Vagina (tissue), 2 donors: ENCODE data around the gene SYT15B. TPM values are rescaled to one million over a fixed set of nuclear protein-coding genes. Genes with fewer than 3 reads are reported as not detected.
"Not testable (repeated sequence)": the region's sequence is repeated elsewhere in the genome, so short reads cannot be mapped to it uniquely, and the experiment has no call there.

Experiments
- DNase-seq, 2 donors: peaks; one replicate each; pipeline ENCODE4 v3.0.0-alpha.2; 2017; ENCODE audit errors: extremely low spot score in 2 of 2
- H3K27ac ChIP-seq: fragments of 200-600 bp; sonication (generic); one replicate; pipeline ENCODE4 v1.5.1; 2019
- H3K27me3 ChIP-seq: fragments of 200-600 bp; sonication (generic); one replicate; pipeline ENCODE4 v1.5.1; 2019
- H3K36me3 ChIP-seq, 2 donors: fragments of 200-600 bp; sonication (generic); one replicate each; pipeline ENCODE4 v1.5.1; 2017 to 2019
- H3K4me1 ChIP-seq: fragments of 200-600 bp; sonication (generic); one replicate; pipeline ENCODE4 v1.5.1; 2019
- H3K4me3 ChIP-seq, 2 donors: fragments of 200-600 bp; sonication (generic); 1 replicate in 1 of 2; 2 replicates in 1 of 2; pipeline ENCODE4 v1.5.1; 2016 to 2019
- H3K9me3 ChIP-seq: fragments of 200-600 bp; sonication (generic); one replicate; pipeline ENCODE4 v1.5.1; 2019
- intact Hi-C: fragments of 100-400 bp; cut with DNase I; formaldehyde crosslinking; loops from one replicate; pipeline ENCODE4 v1.15.1; 2023
- total RNA-seq: library from RNA; depleted of rRNA; stranded (reverse); fragments of >200 nt; gene quantifications from one replicate; pipeline ENCODE4 v1.2.3, GENCODE V29; 2016

SYT15B gene
- 17.9 TPM for total RNA-seq

DNA sequence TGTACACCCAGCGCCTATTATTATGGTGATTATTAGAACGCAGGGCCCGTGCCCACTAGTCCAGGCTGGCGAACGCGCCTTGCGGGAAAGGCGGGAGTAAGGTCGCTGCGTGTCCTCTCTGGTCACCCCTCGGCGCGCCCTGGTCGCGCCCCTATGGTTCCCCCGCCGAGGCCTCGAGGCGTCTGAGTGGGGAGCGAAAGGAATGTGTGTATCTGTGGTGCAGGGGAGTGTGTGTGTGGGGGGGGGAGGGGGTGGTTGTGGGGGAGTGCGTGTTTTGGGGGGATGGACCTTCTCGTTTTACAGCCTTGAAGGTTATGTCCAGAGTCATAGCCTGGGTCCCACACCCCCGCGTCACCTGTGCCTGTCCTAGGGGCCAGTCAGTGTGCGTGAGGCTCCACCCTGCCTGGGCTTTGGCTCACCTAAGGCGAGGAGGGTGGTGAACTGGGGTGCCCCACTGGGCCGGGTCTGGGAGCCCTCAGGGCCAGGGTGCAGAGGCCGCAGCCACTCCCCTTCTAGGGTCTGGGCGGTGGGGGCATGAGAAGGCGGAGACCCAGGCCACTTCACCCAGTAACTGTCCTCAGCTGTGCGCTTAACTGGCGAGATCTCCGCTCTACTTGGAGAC lies at the start of gene SYT15B:
TSS of gene SYT15B (minus strand) at position 39 of the 622 bp plus-strand sequence. CDS start 952 bp downstream, outside the sequence.
- H3K27me3 ChIP-seq, H3K4me1 ChIP-seq, intact Hi-C loops, H3K27ac ChIP-seq, H3K9me3 ChIP-seq, H3K36me3 ChIP-seq: not testable (repeated sequence)
- H3K4me3 ChIP-seq = peak within 1 kb of the TSS in 1 of 2 donors; percentile 11
- peak in 1 of 2 donors; percentile 18 for DNase-seq

DNA sequence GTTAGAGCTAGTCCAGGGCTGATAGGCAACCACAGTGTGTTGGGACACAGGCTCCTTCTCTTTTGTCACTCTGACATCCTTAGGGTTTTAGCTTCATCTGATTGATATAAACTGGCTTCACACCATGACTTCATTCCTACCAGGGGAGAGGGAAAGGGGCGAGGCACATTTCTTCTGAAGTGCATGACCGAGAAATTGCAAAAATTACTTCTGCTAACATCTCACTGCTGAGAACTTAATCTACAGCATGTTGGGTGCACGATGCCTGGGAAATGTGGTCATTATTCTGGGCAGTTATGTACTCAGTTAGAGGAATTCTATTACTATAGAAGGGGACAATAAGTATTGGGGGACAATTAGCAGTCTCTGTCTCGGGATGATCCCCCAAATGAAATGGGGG lies 16.2 kb upstream of the SYT15B start:
- H3K27me3 ChIP-seq, DNase-seq, intact Hi-C loops, H3K4me3 ChIP-seq, H3K27ac ChIP-seq, H3K4me1 ChIP-seq, H3K36me3 ChIP-seq, H3K9me3 ChIP-seq: not testable (repeated sequence)

DNA sequence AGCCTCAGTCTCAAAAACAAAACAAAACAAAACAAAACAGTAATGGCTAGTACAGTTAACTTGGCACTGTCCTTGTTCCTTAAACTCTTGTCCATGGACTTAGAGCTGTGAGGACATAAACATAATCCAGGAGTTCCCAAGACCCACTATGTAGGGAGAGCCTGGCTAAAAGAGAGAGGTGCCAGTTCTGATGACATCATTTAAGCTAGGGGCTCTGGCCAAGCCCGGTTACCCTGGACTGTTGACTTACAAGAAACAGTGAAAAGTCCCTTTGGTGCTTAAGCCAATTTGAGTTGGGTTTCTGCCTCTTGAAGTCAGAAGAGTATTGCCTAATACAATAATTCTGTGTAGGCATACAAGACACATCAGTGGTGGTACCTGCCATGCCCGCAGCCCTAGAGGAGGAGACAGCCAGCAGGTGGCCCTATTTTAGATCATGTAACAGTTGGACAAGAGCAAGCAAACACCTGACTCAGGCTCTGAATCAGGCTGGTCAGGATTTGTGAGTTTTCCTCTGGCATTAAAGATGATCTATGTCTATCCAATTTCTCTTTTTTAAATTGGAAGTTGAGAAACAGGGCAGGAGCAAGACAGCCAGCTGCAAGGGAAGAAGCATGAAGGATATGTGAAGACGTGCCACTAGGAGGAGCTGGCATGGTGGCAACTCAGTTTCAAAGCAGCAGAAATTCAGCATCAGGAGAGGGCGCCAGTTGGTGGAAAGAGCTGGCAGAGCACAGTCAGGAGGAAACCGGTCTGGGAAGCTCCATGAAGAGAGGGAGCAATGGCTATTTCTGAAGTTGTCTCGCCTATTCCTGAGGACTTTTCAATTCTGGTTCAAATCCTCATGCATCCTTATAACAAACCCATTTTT lies 12.2 kb upstream of the SYT15B start:
- H3K4me3 ChIP-seq, H3K9me3 ChIP-seq, H3K4me1 ChIP-seq, H3K36me3 ChIP-seq, intact Hi-C loops, H3K27ac ChIP-seq, H3K27me3 ChIP-seq: not testable (repeated sequence)
- DNase-seq = peak in 1 of 2 donors; percentile 49

DNA sequence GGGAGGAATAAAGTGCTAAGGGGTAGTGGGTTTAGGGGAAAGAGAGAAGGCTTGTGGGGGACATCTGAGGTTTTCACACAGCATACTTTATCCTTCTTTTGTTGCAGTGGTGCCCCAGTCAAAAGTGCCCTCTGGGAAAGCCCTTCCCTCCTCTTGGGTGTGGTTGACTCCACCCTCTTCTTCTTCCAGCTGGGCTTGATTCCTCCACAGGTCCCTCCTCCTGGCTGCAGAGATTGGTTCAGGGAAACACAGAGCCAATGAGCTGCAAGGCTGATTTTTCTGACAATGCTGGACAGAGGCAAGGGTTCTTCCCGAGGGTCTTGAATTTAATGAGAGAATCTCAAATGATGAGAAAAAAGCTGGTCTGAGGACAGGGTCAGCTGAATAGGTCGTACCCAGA lies 7.4 kb upstream of the SYT15B start:
- DNase-seq, H3K27me3 ChIP-seq, H3K36me3 ChIP-seq, H3K4me3 ChIP-seq, H3K9me3 ChIP-seq, H3K4me1 ChIP-seq, intact Hi-C loops, H3K27ac ChIP-seq: not testable (repeated sequence)

DNA sequence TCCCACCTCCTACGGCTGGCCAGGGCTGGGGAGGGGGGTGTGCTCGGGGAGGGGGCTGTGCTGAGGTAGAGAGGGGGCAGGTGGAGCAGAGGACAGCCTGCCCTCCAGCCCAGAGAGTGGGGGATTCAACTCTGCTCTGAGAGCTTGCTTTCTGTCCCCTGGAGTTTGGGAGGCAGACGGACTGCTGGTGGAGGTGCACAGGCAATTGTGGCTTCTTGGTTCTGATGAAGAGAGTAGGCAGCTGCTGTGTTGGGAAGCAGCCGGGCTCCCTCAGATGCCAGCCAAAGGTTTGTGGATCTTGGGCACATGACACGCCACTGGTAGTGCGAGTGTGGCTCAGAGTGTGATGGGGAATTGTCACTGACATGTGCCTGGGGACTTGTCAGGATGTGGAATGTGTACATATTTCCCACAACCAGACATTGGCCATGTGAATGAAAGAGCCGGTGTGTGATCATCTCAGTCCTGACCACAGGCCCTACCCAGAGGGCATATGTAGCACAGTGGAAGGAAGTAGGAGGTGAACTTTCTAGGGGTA lies 5.3 kb upstream of the SYT15B start:
- H3K36me3 ChIP-seq, H3K4me3 ChIP-seq, H3K27me3 ChIP-seq, H3K27ac ChIP-seq, H3K4me1 ChIP-seq, intact Hi-C loops, H3K9me3 ChIP-seq: not testable (repeated sequence)
- peak; percentile 42 to 81 for DNase-seq

DNA sequence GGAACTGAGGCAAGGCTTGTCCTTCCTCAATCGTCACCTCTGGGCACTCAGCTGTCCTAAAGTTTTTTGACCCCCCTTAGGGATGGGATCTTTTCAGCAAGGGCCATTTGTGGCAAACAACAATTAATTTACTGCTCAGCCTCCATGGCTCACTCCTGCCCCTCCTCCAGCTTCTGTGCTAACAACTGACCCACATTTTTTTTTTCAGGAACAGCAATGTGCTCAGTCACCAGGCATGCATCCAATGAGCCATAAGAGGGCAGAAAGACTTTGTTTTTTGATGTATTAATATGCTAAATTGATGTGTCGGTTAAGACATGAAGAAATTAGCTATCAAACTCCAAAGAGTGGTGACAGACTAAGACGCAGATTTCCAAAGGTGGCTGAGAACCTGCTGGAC lies 4.7 kb upstream of the SYT15B start:
- DNase-seq = peak in 1 of 2 donors; percentile 18
- H3K36me3 ChIP-seq, H3K9me3 ChIP-seq, intact Hi-C loops, H3K27ac ChIP-seq, H3K27me3 ChIP-seq, H3K4me3 ChIP-seq, H3K4me1 ChIP-seq: not testable (repeated sequence)

DNA sequence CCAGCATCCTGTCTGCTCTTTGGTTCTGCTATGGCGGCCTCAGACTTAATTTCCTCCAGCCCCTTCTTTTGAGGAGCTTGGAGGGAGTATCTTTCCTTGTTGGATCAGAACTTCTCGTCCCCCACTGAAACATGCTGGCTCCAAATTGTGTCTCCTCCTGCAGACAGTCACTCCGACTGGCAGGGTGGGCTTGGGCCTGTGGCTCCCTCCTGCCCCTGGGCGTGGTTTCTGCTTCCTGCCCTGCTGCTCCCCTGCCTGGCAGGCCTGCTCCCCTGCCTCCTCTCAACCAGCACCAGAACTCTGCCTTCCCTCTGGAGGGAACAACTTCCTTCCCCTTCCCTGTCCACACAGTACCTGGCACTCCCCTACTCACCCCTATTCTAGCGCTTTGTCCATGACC lies 3.8 kb upstream of the SYT15B start:
- H3K9me3 ChIP-seq, H3K36me3 ChIP-seq, H3K4me3 ChIP-seq, H3K27ac ChIP-seq, intact Hi-C loops, H3K4me1 ChIP-seq, H3K27me3 ChIP-seq, DNase-seq: not testable (repeated sequence)

DNA sequence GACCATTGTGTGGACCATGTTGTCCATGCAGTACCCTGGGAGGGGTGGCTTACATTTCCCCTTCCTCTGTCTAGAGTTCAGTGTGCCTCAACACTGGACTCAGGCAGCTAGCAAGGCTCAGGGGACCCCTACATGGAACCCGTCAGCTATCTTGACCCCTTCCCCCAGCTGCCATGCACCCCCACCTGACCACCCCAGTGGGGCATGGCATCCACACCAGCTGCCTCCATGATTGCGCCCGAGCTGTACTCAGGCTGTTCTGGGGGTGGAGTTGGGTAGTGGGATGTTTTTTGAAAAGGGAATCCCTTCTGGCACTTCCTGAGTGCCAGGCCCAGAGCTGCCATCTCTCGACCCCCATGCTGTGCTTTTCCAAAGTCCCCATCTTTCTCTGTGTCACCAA lies 1.8 kb upstream of the SYT15B start:
- H3K4me1 ChIP-seq, H3K4me3 ChIP-seq, H3K27me3 ChIP-seq, H3K27ac ChIP-seq, H3K36me3 ChIP-seq, H3K9me3 ChIP-seq, DNase-seq, intact Hi-C loops: not testable (repeated sequence)

DNA sequence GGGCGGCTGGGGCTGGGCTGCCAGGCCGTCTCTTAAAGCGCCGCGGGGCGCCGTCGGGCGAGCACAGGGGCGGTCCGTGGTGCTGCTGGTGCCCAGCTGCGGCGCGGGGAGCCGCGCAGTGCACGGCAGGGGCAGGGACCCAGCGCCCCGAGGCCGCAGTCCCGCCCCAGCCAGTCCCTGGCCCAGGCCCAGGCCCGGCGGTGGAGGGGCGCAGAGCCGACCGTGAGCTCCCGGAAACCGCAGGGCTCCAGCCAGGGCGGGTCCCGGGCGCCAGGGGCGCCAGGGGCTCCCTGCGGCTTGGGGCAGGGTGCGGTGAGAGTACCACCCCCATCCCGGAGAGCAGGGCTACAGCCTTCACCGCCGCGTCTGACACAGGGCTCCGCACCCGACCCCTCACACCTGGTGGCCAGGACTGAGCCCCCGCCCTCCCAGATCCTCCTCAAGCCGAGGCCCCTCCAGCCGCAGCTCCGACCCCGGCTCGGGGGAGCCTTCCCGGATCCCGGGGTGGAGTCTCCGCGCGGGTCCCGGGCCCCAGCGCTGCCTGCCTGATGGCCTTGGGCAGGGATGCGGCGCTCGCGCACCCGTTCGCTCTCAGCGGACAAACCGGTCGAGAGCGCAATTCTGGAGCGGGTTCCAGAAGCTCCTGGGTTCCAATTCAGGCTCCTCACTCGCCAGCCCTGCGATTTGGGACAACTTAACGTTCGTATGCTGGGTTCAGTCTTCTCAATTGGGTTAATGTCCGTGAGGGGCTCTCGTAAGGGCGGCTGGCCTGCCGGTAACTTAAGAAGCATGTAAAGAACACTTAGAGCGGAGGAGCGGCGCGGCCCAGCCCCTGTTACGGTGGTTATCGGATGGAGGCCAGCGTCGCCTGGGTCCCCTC lies 478 bp downstream of the SYT15B start:
- H3K27me3 ChIP-seq, intact Hi-C loops, H3K27ac ChIP-seq, DNase-seq, H3K9me3 ChIP-seq, H3K4me1 ChIP-seq, H3K36me3 ChIP-seq: not testable (repeated sequence)
- peak overlapping the region in 1 of 2 donors; percentile 11 for H3K4me3 ChIP-seq

DNA sequence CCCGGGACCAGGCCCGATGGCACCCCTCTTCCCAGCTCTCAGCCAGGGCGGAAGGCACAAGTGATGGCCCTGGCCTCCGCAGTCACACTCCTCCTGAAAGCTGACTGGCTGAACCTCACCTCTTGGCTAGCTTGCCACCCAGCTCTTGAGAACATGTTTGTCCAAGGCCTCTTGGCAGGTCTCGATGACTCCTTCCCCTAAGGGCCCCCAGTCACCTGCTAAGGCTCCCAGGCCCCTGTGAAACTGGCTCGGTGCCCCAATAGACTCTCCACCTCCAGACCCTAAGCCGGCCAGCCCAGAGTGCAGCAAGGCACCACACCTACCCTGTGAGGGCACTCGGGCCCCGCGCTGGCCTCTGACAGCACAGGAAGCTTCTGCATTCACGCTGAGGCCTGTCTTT lies 4.5 kb downstream of the SYT15B start:
- H3K27ac ChIP-seq, H3K4me1 ChIP-seq, intact Hi-C loops, H3K9me3 ChIP-seq, H3K36me3 ChIP-seq, H3K27me3 ChIP-seq, H3K4me3 ChIP-seq, DNase-seq: not testable (repeated sequence)

DNA sequence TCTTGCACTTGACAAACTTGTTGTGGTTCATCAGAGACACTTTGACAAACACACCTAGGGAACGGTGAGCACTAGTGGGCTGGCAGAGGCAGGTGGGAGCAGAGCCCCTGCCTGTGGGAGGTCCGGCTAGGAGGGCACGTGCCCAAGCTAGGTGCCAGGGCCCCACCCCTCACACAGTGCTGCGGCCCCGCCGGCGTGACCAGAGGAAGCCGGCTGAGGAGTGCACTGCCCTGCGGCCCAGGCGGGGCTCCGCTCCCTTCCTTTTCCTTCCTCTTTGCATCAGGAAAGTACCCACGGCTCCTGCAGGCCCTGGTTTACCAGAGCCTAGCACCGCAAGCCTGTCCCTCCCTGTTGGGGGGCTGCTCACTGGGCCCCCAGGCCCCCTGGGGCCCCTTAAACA lies 7.2 kb downstream of the SYT15B start:
- intact Hi-C loops, DNase-seq, H3K27me3 ChIP-seq: not testable (repeated sequence)

DNA sequence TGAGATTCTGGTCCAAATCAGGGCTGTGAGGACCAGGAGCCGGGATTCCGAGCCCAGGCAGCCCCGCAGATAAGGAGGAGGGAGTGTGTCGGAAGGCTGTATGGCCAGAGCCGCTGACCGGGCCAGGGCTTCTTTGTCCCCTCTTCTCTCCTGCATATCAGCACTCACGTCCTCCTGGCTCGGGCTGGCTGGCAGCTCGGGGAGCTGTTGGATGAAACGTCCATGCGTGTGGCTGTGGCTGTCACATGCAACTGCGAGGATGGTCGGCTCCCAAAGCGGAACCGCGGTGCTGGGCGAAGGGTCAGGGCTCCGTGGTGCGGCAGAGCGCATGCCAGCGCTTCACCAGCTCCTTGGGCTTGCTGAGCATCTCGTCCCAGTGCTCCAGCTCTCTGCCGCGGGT lies 9.5 kb downstream of the SYT15B start:
- H3K27ac ChIP-seq, H3K9me3 ChIP-seq, DNase-seq, H3K27me3 ChIP-seq, H3K4me1 ChIP-seq, H3K36me3 ChIP-seq, intact Hi-C loops, H3K4me3 ChIP-seq: not testable (repeated sequence)

More for the DNA sequence above, 7.2 kb downstream of the SYT15B start:
- H3K36me3 ChIP-seq, H3K27ac ChIP-seq, H3K9me3 ChIP-seq, H3K4me1 ChIP-seq, H3K4me3 ChIP-seq: not testable (repeated sequence)

DNA sequence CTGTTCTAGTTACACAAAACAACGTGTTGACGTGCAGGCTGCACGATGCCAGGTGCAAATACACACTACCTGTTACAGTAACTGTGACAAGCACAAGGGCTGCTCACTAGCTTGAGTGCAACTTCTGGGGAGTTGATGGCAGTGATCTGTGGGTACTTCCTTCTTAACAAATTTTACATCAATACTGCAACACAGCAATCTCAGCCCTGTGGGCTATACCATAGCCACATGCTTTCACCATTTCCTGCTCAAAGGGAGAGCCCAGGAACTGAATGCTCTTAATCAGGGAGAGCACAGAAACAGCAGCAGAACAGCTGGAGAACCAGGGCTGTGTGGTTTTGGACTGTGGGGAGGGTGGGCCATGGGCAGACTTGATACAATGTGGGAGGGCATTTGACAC lies 10.2 kb downstream of the SYT15B start:
- H3K27me3 ChIP-seq, H3K9me3 ChIP-seq, intact Hi-C loops: not testable (repeated sequence)

More for the DNA sequence above, 10.2 kb downstream of the SYT15B start:
- H3K27ac ChIP-seq, H3K36me3 ChIP-seq, H3K4me3 ChIP-seq, DNase-seq, H3K4me1 ChIP-seq: not testable (repeated sequence)
